ENCODE data around the gene COL6A3. TPM values are rescaled to one million over a fixed set of nuclear protein-coding genes. Genes with fewer than 3 reads are reported as not detected.

The COL6A3 gene
- total RNA-seq, 1 experiment from 2014 or later = 0.07 TPM

- Histone ChIP-seq H3K9me2 (replicated peaks; ENCODE audit: insufficient read depth, low read length) (no peaks in the 10 kb centered on the region), H3K9ac (ENCODE audit: low read length) (no peak overlapping the region), H3K27ac (ENCODE audit: low read length) (no peak overlapping the region), H3K27me3 (ENCODE audit: low read length) (no peaks in the 10 kb centered on the region), H3K36me3 (ENCODE audit: insufficient read depth, low read length) (no peaks in the 10 kb centered on the region), H4K20me1 (ENCODE audit: insufficient read depth, low read depth, low read length) (no peaks in the 10 kb centered on the region; the same call in 1 of the 2 replicates), H3K4me1 (ENCODE audit: low read length) (no peaks in the 10 kb centered on the region), H3K4me3 (ENCODE audit: low read length) (no peak overlapping the region), H3K79me2 (ENCODE audit: low read length) (no peaks in the 10 kb centered on the region), H3K9me3 (ENCODE audit: low read length) (no peaks in the 10 kb centered on the region), H3K4me2 (ENCODE audit: low read depth, low read length, poor library complexity, severe bottlenecking) (no peak overlapping the region), H2AFZ (ENCODE audit: low read length) (no peak overlapping the region)
- peak; percentile 40 for DNase-seq
Observed at GRCh38 chr2:237427769-237428506, 14.0 kb upstream of the COL6A3 start.

DNA sequence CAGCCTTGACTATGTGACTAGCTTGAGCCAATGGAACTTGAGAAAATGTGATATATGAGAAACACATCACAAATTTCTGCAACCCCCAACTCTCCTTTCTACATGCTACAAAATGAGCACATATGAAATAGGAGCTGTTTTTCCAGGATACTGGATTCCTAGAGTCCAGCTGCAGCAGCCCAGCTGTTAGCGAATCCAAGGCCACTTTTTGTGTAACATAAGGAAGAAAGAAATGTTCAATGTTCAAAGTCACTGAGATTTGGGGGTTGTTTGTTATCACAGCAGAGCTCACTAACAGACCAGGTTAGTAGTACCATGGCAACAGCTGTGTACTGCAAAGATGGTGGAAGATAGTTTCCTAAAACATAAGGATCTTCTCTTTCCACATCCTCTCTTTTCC, 12.6 kb upstream of the COL6A3 start:
- Histone ChIP-seq H3K4me2 (ENCODE audit: low read depth, low read length, poor library complexity, severe bottlenecking) (no peak overlapping the region), H3K9ac (ENCODE audit: low read length) (no peak overlapping the region), H3K36me3 (ENCODE audit: insufficient read depth, low read length) (no peaks in the 10 kb centered on the region), H2AFZ (ENCODE audit: low read length) (no peak overlapping the region), H3K27ac (ENCODE audit: low read length) (no peak overlapping the region), H3K4me3 (ENCODE audit: low read length) (no peak overlapping the region), H3K27me3 (ENCODE audit: low read length) (no peaks in the 10 kb centered on the region), H4K20me1 (ENCODE audit: insufficient read depth, low read depth, low read length) (no peaks in the 10 kb centered on the region; the same call in 1 of the 2 replicates), H3K79me2 (ENCODE audit: low read length) (no peaks in the 10 kb centered on the region), H3K4me1 (ENCODE audit: low read length) (peaks cover 3% of the 10 kb centered on the region; the same call in 1 of the 2 replicates), H3K9me2 (replicated peaks; ENCODE audit: insufficient read depth, low read length) (no peaks in the 10 kb centered on the region), H3K9me3 (ENCODE audit: low read length) (no peaks in the 10 kb centered on the region)
- DNase-seq = no peak

- Histone ChIP-seq H3K4me2 (ENCODE audit: low read depth, low read length, poor library complexity, severe bottlenecking) (no peak overlapping the region), H3K27ac (ENCODE audit: low read length) (no peak overlapping the region), H3K79me2 (ENCODE audit: low read length) (no peaks in the 10 kb centered on the region), H2AFZ (ENCODE audit: low read length) (no peak overlapping the region), H3K9me3 (ENCODE audit: low read length) (no peaks in the 10 kb centered on the region), H4K20me1 (ENCODE audit: insufficient read depth, low read depth, low read length) (no peaks in the 10 kb centered on the region; the same call in 1 of the 2 replicates), H3K27me3 (ENCODE audit: low read length) (no peaks in the 10 kb centered on the region), H3K4me1 (ENCODE audit: low read length) (peaks cover 3% of the 10 kb centered on the region; the same call in 1 of the 2 replicates), H3K9ac (ENCODE audit: low read length) (no peak overlapping the region), H3K9me2 (replicated peaks; ENCODE audit: insufficient read depth, low read length) (no peaks in the 10 kb centered on the region), H3K36me3 (ENCODE audit: insufficient read depth, low read length) (no peaks in the 10 kb centered on the region), H3K4me3 (ENCODE audit: low read length) (no peak overlapping the region)
- DNase-seq = peak; percentile 27
Observed at GRCh38 chr2:237425320-237425719, 11.4 kb upstream of the COL6A3 start.

GRCh38 chr2:237424544-237424943, 10.6 kb upstream of the COL6A3 start:
- no peaks in the 10 kb centered on the region for H3K27me3 ChIP-seq (ENCODE audit: low read length)
- H3K36me3 ChIP-seq (ENCODE audit: insufficient read depth, low read length) = no peaks in the 10 kb centered on the region
- H3K9me2 ChIP-seq (replicated peaks; ENCODE audit: insufficient read depth, low read length) = no peaks in the 10 kb centered on the region
- H3K9me3 ChIP-seq (ENCODE audit: low read length) = no peaks in the 10 kb centered on the region
- no peak overlapping the region for H3K4me3 ChIP-seq (ENCODE audit: low read length)
- no peak overlapping the region for H3K9ac ChIP-seq (ENCODE audit: low read length)
- peak; percentile 12 for DNase-seq
- H3K4me2 ChIP-seq (ENCODE audit: low read depth, low read length, poor library complexity, severe bottlenecking) = no peak overlapping the region
- H3K79me2 ChIP-seq (ENCODE audit: low read length) = no peaks in the 10 kb centered on the region
- H2AFZ ChIP-seq (ENCODE audit: low read length) = no peak overlapping the region
- H3K27ac ChIP-seq (ENCODE audit: low read length) = no peak overlapping the region
- peaks cover 3% of the 10 kb centered on the region; the same call in 1 of the 2 replicates for H3K4me1 ChIP-seq (ENCODE audit: low read length)
- H4K20me1 ChIP-seq (ENCODE audit: insufficient read depth, low read depth, low read length) = no peaks in the 10 kb centered on the region; the same call in 1 of the 2 replicates

DNA sequence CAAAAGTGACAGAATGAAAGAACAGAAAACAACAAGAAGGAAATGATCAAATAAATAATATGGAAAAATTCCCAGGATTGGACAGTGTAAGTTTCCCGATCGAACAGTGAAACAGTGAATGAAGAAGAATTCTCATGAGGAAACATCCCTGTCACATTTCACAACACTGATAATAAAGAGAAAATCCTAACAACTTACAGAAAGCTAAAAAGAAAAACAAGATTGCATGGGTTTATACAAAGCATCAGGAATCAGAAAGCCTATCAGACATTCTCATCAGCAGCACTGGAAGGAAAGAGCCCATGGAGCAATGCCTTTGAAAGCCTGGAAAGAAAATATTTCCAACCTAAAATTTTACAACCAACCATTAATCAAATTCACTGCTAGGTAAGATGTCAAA, 9.9 kb upstream of the COL6A3 start:
- Histone ChIP-seq H3K9me3 (ENCODE audit: low read length) (no peaks in the 10 kb centered on the region), H3K27ac (ENCODE audit: low read length) (no peak overlapping the region), H4K20me1 (ENCODE audit: insufficient read depth, low read depth, low read length) (no peaks in the 10 kb centered on the region; the same call in 1 of the 2 replicates), H3K36me3 (ENCODE audit: insufficient read depth, low read length) (no peaks in the 10 kb centered on the region), H2AFZ (ENCODE audit: low read length) (no peak overlapping the region), H3K9me2 (replicated peaks; ENCODE audit: insufficient read depth, low read length) (no peaks in the 10 kb centered on the region), H3K27me3 (ENCODE audit: low read length) (no peaks in the 10 kb centered on the region), H3K4me1 (ENCODE audit: low read length) (peaks cover 3% of the 10 kb centered on the region; the same call in 1 of the 2 replicates), H3K4me3 (ENCODE audit: low read length) (no peak overlapping the region), H3K4me2 (ENCODE audit: low read depth, low read length, poor library complexity, severe bottlenecking) (no peak overlapping the region), H3K9ac (ENCODE audit: low read length) (no peak overlapping the region), H3K79me2 (ENCODE audit: low read length) (no peaks in the 10 kb centered on the region)
- DNase-seq = no peak

DNA sequence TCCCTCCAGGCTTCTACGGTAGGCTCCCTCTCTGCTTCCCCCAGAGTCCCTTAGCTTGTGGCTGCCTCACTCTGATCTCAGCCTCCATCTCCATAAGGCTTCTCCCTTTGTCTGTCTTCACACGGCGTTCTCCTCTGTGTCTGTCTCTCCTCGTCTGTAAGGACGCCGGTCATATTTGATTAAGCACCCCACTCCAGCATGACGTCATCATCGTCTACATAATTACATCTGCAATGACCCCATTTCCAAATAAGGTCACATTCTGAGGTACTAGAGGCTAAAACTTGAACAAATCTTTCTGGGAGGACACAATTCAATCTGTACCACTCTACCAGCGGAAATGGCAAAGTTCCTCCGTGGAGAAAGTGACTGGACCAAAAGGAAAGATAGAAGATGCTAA, 8.3 kb upstream of the COL6A3 start:
- no peak overlapping the region for H3K4me2 ChIP-seq (ENCODE audit: low read depth, low read length, poor library complexity, severe bottlenecking)
- no peak overlapping the region for H3K9ac ChIP-seq (ENCODE audit: low read length)

GRCh38 chr2:237421542-237422116, 7.7 kb upstream of the COL6A3 start:
- Histone ChIP-seq H3K27me3 (ENCODE audit: low read length) (no peaks in the 10 kb centered on the region), H4K20me1 (ENCODE audit: insufficient read depth, low read depth, low read length) (no peaks in the 10 kb centered on the region), H3K9me2 (replicated peaks; ENCODE audit: insufficient read depth, low read length) (no peaks in the 10 kb centered on the region), H2AFZ (ENCODE audit: low read length) (peak overlapping the region; percentile 77; the same call in 1 of the 2 replicates), H3K4me1 (ENCODE audit: low read length) (peaks cover 3% of the 10 kb centered on the region; the same call in 1 of the 2 replicates), H3K9ac (ENCODE audit: low read length) (peak overlapping the region; percentile 42; the same call in 1 of the 2 replicates), H3K4me2 (ENCODE audit: low read depth, low read length, poor library complexity, severe bottlenecking) (peak overlapping the region; percentile 42), H3K36me3 (ENCODE audit: insufficient read depth, low read length) (no peaks in the 10 kb centered on the region), H3K79me2 (ENCODE audit: low read length) (no peaks in the 10 kb centered on the region), H3K9me3 (ENCODE audit: low read length) (no peaks in the 10 kb centered on the region), H3K27ac (ENCODE audit: low read length) (no peak overlapping the region), H3K4me3 (ENCODE audit: low read length) (no peak overlapping the region)
- peak; percentile 84 for DNase-seq

More for the DNA sequence above, 8.3 kb upstream of the COL6A3 start:
- Histone ChIP-seq H3K27ac (ENCODE audit: low read length) (no peak overlapping the region), H3K9me2 (replicated peaks; ENCODE audit: insufficient read depth, low read length) (no peaks in the 10 kb centered on the region), H3K79me2 (ENCODE audit: low read length) (no peaks in the 10 kb centered on the region), H2AFZ (ENCODE audit: low read length) (no peak overlapping the region), H3K4me1 (ENCODE audit: low read length) (peaks cover 3% of the 10 kb centered on the region; the same call in 1 of the 2 replicates), H4K20me1 (ENCODE audit: insufficient read depth, low read depth, low read length) (no peaks in the 10 kb centered on the region), H3K36me3 (ENCODE audit: insufficient read depth, low read length) (no peaks in the 10 kb centered on the region), H3K9me3 (ENCODE audit: low read length) (no peaks in the 10 kb centered on the region), H3K4me3 (ENCODE audit: low read length) (no peak overlapping the region), H3K27me3 (ENCODE audit: low read length) (no peaks in the 10 kb centered on the region)
- DNase-seq = peak; percentile 11

GRCh38 chr2:237418300-237418699, 4.3 kb upstream of the COL6A3 start:
- H3K27ac ChIP-seq (ENCODE audit: low read length) = no peak overlapping the region
- H3K9me3 ChIP-seq (ENCODE audit: low read length) = no peaks in the 10 kb centered on the region
- no peak overlapping the region for H3K4me2 ChIP-seq (ENCODE audit: low read depth, low read length, poor library complexity, severe bottlenecking)
- H3K9me2 ChIP-seq (replicated peaks; ENCODE audit: insufficient read depth, low read length) = no peaks in the 10 kb centered on the region
- no peaks in the 10 kb centered on the region for H3K79me2 ChIP-seq (ENCODE audit: low read length)
- H3K27me3 ChIP-seq (ENCODE audit: low read length) = no peaks in the 10 kb centered on the region
- H3K4me3 ChIP-seq (ENCODE audit: low read length) = no peak overlapping the region
- H2AFZ ChIP-seq (ENCODE audit: low read length) = no peak overlapping the region
- no peaks in the 10 kb centered on the region for H4K20me1 ChIP-seq (ENCODE audit: insufficient read depth, low read depth, low read length)
- peaks cover 3% of the 10 kb centered on the region; the same call in 1 of the 2 replicates for H3K4me1 ChIP-seq (ENCODE audit: low read length)
- DNase-seq = no peak
- no peaks in the 10 kb centered on the region for H3K36me3 ChIP-seq (ENCODE audit: insufficient read depth, low read length)
- no peak overlapping the region for H3K9ac ChIP-seq (ENCODE audit: low read length)

All from Karpas-422 (cell line).